NCI-H1092 (cell line): Measurements from ENCODE around the gene TRAPPC3L.
A peak's percentile ranks its signal among the peaks of the same experiment; 100 is the strongest.

Source experiments
- DNase-seq: peaks from one replicate; lab custom pipeline; 2025; lab: John Stamatoyannopoulos, UW

Gene TRAPPC3L

DNA sequence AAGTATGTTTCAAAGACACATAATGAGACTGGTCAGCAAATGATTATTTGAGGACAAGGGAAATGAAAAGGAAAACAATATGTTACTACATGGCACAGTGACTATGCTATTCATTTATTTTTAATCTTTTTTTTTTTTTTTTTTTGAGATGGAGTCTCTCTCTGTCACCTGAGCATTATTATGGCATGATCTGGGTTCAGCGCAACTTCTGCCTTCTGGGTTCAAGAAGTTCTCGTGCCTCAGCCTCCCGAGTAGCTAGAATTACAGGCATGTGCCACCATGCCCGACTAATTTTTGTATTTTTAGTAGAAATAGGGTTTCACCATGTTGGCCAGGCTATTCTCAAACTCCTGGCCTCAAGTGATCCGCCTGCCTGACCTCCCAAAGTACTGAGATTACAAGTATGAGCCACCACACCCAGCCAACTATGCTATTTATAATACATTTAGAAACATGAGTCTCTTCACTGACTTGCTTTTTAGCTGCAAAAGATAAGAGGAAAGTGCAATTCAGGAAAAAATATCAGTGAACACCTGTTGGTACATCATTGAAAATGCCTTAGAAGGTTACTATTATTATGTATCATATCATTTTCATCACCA, 11.4 kb upstream of the TRAPPC3L start:
- DNase-seq: no peak

DNA sequence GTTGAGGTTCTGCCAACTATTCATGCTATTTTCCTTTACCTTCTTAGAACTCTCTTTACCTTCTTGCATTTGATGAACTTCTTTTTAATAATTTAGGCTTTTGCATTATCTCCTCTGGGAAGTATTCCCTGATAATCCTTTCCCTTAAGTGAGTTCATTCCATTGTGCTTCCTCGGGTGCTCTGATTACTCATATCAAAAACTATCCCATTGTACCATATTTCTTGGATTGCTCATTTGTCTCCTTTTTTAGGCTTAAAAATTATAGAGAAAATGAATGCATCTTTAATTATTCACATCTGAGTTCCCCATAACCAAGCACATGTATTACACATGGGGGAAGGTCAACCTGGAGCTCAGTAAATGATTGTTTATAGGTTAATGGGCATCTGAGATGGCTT, 10.6 kb upstream of the TRAPPC3L start:
- DNase-seq: no peak

DNA sequence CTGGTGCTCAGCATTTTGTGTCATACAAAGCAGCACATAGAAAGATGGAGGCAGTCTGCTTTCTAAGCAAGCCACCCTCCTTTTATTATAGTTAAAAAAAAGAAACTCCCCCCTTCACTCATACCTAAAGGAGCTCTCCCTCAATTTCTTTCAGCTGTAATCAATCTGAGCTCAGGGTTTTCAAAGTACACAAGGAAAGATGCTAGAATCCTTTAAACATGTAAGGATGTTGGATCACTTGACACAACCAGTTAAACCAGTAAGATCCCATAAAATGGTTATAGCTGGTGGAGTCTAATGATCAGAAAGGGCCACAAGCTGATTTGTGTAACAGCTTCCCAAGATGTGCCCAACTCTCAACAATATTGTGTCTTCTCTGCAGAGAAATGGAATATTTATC, 8.0 kb upstream of the TRAPPC3L start, which contains the start of gene CALHM4:
Gene CALHM4, plus strand, starts transcription at position 301 of the 400 bp plus-strand sequence. Its CDS starts 43 bp downstream, at position 344.
- no peak for DNase-seq

DNA sequence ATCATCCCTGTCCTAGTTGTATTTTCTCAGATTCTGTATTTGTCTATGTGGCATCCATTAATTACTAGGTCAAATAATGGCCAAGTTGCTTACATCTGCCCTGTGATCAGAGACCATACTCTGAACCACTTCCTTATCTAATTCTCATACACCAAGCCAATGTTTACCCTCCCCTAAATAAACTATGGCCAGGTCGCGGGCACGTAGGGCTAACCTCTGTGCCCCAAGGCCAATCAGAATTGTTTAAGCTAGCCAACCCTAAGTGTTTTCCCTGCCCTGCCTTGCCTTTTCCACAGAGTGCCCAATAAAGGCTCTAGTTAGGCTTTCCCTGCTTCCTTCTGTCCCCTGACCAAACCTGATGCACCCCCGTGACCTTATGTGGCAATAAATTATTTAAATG, 5.3 kb upstream of the TRAPPC3L start:
- no peak for DNase-seq

DNA sequence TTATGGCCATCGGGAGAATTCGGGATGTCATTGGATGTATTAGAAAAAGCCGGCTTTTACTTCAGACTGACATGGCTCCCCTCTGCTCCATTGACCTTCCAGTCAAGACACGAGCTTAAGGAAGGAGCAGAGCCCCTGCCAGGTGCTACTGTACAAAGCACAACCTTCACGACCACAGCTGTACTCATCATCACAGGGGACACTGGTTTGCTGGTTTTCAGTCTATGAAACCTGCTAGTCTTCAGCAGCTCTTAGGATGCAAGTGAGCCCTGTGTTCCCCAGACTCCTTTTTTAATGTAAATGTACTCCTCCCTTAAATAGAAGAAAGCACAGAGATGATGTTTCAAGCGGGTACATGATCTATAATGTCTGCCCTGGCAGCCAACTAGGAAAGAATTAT, 1.9 kb upstream of the TRAPPC3L start:
- no peak for DNase-seq

DNA sequence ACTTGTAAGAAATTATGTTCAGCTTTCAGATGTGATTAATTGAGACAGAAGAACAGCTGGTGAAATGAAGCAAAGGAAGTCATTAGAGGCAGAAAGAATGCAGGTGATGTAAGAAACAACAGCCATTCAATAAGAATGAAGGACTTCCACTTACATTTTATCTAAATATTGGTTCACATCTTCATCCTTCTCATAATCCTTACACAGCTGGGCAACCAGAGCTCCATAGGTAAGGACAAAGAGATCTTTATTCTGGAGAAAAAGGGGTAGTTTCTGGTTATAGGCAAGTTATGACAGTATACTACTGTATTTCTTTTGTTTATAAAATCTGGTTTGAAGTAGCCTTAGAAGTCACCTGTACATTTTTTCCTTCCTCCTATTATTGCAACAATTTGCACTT, 2.3 kb downstream of the TRAPPC3L start:
- DNase-seq: no peak

DNA sequence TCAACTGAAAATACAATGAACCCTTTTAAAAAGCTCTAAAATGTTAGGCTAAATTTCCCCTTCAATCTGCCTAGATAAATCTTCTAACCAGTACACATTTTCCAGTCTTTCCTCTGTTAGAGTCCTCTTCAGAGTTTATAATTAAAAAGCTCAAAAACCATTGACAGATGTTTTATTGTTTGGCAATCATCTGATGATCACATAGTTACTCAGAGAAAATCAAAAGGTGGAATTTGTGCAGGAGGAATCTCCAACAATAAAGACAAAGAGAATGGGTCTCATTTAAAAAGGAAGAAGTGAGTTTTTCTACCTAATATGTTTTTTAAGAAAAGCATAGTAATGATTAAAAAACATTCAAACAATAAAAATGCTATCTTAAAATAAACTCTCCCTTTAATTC, 3.1 kb downstream of the TRAPPC3L start:
- DNase-seq: no peak

DNA sequence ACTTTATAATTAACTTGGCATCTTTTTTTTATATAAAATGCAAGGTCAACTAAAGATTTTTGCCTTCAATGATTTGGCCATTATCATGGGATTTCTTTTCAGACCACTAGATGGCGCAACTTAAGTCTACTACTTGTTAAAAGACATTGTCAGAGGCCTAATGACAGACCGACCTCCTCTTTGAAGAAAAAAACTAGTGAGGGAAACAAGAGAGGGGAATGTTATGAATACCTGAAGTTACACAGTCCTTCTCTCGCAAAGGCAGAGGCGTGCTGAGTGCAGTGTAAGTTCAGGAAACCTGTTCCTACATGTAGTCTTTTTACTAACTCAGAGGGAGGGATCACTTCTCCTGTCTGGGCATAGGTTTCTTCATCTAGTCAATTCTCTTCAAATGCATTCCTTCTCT, 9.3 kb downstream of the TRAPPC3L start:
- no peak for DNase-seq

DNA sequence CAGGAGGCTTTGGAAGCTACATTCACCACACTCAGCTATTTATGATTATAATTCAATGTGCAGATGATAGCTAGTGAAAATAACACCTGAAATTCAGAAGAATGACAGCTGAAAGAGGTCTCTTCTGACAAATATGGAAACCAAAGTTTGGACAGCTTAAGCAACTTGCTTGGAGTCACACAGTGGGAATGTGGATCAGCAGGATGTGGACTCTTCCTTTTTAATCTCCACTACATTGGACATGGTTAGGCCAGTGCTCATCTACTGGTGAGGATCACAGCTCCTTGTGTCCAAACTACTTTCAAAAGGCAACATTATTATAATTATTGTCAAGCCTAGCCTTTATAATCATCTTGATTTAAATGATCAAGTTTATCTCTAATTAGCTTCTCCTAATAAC, 10.4 kb downstream of the TRAPPC3L start:
- DNase-seq: no peak

DNA sequence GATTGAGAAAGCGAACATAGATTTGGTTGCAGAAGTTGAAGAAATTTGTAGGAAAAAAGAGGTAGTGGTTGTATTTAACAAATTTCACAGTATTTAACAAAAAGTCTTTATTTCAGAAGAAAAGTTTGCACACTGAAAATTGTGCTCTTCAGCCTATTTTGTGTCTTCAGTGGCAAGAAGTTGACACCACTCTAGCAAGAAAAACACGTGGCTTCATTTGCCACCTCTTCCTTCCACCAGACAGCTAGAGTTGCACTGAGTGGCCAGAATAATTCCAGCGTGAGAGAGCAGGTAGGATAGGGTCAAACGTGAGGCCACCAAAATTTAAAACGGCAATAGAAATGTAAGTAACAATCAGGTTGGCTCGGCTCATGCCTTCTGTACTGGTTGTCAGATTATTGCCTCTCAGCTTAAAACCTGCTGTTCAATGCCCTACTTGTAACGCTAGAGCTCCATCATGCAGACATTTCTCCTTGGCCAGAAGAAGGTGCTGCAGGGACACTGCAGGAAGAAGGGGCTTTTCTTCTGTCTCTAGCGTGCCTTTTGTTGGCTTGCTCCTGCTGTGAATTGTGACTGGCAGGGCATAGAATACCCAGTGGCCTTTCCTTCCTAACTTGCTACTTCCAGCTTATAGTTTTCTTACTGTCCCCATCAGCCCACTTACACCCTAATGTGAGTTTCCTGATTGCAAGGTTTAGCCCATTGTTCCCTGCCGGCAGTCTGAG, 12.1 kb downstream of the TRAPPC3L start:
- no peak for DNase-seq

DNA sequence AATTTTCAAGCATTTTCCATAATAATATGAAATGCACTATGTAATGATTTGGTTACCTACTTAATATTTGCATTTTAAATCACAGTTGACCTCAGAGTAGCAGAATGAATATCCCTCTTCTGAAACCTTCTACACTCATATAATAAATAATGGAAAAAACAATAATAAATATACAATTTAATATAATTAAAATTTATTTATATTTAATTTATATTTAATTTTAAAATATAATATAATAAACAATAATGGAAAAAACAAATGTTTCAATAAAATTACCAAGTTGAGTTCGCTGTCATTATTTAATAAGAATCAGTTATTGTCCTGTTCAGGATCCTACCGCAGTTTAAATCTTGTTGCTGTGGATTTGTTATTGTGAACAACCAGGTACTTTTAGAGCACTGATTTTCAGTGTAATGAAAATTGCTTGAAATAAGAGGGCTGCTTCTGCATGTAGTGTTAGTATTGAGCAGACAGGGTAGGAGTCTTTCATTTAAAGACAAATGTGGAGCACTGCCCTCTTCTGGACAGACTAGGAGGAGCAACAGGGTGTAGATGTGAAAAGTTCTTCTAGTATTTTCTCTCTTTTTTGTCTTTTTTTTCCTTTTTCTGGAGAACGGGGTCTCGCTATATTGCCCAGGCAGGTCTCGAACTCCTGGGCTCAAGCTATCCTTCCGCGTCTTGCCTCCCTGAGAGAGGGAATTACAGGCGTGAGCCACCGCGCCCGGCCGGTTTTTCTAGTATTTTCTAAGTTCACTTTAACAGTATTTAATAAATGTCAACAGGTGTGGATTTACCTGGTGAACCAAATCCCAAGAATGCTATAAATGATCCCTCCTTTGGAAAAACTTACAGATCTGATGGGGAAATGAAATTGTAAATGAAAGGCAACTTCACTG, 13.6 kb downstream of the TRAPPC3L start:
- peak; percentile 9 for DNase-seq

DNA sequence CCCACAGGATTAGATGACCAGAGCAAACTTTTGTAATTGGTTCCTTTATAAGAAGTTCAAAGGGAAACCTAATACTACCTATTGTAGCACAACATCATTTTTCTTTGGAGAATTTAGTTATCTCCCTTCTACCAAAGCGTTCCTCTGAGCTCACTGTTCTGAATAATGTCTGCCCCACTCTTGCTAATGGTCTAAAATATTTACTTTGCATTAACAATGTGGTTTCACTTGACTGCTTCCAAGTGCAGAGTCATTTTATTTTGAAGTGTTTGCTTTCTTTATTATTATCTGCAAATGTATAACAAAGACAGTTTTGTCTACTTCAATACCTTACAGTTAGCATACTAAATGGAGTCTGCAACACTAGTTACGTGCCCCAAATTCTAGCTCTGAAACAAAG, 15.0 kb downstream of the TRAPPC3L start:
- no peak for DNase-seq

DNA sequence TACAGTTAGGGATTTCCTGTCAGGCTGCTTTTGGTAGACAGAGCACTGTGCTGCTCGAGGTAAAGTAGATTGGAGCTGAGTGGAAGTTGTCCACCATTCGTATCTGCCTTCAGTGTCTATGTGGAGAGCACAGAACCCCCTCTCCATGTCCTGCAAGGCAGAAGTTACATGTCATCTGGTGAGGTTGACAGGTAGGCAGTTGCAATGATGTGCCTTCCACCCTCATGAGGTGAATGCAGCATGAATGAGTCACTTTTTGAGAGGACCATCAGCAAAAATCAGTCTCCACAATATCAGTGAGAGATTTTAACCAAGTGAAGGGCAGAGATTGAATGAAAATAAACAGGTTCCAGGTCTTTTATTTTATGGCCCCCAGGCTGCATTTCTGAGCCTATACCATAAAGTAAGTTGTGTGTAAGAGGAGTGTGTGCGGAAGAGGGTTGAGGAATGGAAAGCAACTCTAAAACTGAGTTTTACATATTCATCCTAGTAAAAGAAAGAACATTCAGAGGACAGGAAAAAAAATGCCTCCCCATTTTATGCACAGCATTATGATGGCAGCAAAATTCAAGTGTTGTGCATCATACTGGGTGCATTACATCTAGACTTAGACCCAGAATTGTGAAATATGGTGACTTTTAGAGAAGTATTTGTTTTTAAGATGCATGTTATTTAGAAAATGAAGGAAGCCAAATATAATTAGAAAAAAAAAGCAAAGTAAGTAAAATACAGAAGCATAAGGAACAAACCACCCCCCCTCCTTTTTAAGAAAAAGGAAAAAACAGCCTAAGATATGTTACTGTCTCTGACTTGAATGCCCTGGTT, 15.8 kb downstream of the TRAPPC3L start:
- no peak for DNase-seq

DNA sequence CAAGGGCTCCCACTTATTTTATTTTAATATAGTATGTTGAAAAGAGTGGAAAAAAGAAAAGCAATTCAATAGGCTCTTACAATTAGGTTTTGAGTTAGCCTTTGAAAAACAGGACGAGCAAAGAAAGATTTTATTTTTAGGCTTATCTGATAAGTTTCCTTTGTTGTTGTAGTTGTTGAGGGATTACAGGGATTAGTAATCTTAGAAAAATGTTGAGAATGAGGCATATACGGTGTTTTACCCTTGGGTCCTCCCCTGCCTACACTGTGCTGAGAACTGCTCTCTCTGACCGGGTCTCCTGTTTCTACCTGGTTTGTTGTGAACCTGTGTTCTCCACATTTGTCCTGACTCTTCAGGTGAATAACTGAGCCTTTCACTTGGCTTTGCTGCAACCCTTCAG, 16.7 kb downstream of the TRAPPC3L start:
- no peak for DNase-seq

DNA sequence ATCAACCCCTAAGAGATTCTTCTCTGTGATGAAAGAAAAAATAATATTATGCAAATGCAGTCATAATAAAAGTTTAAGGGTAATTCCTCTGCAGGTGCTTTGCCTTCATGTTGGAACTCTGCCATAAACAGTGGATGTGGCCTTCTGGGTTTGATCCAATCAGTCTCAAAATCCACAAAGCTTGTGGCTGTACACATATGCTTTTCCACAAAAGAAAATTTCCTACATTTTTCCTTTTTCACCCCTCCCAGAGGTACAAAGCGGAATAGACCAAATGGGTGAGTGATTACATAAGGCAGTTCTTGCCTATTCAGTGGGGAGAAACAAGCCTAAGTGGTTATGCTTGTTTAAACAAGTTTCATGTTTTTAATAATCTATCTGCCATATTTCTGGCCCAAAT, 17.4 kb downstream of the TRAPPC3L start:
- DNase-seq: no peak

DNA sequence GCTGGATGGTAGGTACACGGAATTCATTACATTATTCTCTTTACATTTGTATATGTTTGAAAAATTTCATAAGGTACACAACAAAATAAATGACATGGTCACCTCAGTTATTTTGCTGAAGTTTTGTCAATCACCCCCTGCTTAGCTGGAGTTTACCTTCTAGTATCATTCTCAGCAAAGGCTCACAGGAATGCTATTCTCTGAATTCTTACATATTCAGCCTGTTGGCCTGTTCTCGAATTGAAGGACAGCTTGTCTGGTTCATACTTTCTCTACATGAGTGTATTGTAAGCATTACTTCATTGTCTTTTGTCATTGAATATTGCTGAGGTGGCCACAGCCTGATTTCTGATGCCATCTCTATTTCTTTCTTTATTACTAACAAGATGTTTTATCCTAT, 21.2 kb downstream of the TRAPPC3L start:
- DNase-seq: no peak

DNA sequence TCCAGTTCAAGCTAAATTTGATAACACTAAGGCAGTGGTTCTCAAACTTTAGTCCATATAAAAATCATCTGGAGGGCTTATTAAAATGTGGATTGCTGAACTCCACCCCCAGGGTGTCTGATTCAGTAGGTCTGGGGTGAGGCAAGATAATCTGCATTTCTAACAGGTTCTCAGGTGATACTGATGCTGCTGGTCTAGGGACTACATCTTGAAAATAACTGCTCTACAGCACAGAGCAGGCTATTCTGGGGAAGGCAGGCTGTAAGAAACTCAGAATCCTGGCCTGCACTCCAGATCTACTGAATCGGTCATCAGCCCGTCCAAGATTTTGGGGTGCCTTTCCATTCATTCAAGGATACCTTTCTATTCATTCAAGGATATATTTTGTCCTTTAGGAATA, 22.6 kb downstream of the TRAPPC3L start:
- no peak for DNase-seq

DNA sequence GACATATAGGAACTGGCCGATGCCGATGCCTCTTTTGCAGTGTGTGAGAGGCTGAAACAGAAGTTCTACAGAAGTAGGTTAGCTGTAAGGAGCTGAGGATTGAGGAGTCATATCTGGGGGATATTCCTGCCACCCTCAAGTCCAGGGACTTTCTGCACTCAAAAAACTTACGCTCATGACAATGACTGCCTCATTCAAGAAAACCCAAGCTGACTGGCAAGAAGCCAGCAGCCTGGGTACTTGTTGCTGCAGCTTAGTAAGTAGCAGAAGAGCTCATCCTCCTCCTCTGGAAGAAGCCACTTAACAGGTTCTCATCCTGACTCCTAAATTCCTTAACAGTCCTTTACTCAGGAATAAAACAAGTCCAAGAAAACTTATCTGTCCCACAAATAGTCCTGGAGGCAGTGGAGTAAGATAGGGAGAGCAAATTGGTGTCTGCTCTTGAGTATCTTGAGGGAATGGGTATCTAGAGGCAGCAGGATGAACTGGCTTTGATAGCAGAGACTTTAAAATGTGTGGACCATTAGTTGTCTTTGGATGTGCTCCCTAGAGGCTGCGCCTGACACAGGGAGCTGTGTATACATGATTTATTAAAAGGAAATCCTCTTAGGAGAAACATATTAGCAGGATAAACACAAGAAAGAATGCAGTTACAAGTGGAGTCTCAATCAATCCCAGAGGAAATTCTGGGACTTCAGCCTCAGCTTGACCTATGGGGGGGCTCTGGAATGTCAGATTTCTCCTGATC, 26.7 kb downstream of the TRAPPC3L start:
- no peak for DNase-seq

DNA sequence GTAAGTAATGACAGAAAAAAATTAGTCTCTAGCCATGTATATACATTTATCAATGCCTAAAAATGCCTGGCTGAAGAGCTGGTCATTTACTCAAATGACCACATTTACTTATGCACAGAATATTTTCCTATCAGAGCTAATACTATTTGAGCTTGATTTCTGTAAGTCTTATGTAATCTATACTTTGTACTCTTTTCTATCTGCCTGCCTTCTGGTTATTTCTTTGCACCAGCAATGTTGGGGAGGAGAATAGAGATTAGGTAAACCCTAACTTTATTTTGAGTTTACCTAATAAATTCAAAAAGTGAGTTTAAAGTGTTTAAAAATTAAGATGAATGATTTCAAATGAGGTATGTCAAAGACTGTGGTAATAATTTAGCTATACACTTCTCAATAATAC, 30.3 kb downstream of the TRAPPC3L start:
- no peak for DNase-seq

DNA sequence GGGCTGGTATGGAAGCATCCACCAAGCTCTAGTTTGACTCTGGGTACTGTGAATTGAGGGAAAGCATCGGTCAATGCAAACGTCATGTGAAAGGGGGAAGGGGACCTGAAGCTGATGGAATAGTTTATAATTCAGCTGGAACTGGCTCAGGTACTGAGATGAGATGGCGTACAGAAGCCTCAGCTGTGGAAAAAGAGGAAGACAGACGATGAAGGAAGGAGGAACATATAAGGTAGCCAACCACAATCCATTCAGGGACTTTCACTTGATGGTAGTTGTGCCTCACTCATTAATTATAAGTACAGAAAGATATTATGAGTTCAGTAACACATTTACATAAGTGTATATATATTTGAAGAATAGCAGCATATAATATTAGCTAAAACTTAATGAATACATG, 31.4 kb downstream of the TRAPPC3L start:
- no peak for DNase-seq

DNA sequence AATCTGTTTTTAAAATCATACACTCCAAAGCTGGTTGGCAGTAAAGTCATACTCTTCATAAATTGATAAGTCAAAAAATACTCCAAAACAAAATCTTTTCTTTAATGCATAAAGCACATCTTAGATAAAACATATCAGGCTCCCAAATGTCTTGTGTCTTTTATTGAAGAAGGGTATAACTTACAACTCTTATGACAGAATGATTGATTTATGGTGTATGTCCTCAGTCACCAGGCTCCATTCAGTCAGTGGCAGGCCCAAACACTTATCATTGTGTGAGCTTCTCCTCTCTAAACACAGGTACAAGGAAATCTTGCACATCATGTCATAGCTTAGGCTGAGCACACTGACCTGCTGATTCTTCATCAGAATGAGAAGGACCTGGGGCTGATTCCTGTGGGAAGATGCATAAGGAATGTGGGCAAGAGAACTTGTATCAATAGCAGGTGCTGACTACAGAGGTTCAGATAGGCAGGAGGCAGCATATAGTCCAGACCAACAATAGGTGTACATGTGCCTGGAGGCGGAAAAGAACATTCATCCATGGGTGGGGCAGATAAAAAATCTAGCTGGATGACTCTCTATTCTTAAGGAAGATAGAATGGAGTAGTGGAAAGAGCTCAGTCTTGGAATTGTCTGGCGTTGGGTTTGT, 32.1 kb downstream of the TRAPPC3L start:
- DNase-seq: no peak
